Body of pancreas (tissue), 4 donors: ENCODE measurements around the gene MIA. TPM values are rescaled to one million over a fixed set of nuclear protein-coding genes. Genes with fewer than 3 reads are reported as not detected.

Experiments
- ATAC-seq: fragments of 150-250 bp; one replicate; pipeline ENCODE4 v1.9.1; 2016
- DNase-seq, 4 donors: peaks; one replicate each; pipeline ENCODE4 v3.0.0-alpha.2; 2019
- H3K27ac ChIP-seq, 4 donors: fragments of 200-600 bp; sonication (generic); 1 replicate in 3 of 4; 2 replicates in 1 of 4; pipeline versions ENCODE4 v1.5.1 to v1.6.1; 2016 to 2019; ENCODE audit warnings: mild to moderate bottlenecking in 1 of 4, mixed read lengths in 1 of 4, moderate library complexity in 1 of 4
- H3K27me3 ChIP-seq, 2 donors: fragments of 200-600 bp; sonication (generic); one replicate each; pipeline ENCODE4 v1.6.0; 2016; ENCODE audit warnings: mild to moderate bottlenecking in 1 of 2
- H3K36me3 ChIP-seq, 2 donors: fragments of 200-600 bp; sonication (generic); replicated peaks in 1 of 2; 2 replicates each; pipeline ENCODE4 v1.5.1; 2016; ENCODE audit warnings: low read depth in 2 of 2; ENCODE audit not compliant: insufficient read depth in 1 of 2
- H3K4me1 ChIP-seq: fragments of 200-600 bp; sonication (generic); one replicate; pipeline ENCODE4 v1.6.0; 2016
- H3K4me3 ChIP-seq, 2 donors: fragments of 200-600 bp; sonication (generic); 1 replicate in 1 of 2; 2 replicates in 1 of 2; pipeline ENCODE4 v1.5.1; 2016 to 2019
- H3K9me3 ChIP-seq, 3 donors: fragments of 200-600 bp; sonication (generic); 1 replicate in 2 of 3; 2 replicates in 1 of 3; pipeline ENCODE4 v1.5.1; 2016
- CTCF ChIP-seq, 7 experiments: fragments of 450-650 bp in 4 of 7; fragments of 200-600 bp in 3 of 7; sonication (generic) in 3 of 7; IDR thresholded peaks; one replicate each; pipeline ENCODE4 v1.5.1; 2016 to 2019; ENCODE audit warnings: antibody characterized with exemption in 7 of 7
- POLR2A ChIP-seq, 3 donors: fragments of 450-650 bp; IDR thresholded peaks; one replicate each; pipeline ENCODE4 v1.6.1; 2016; ENCODE audit warnings: antibody characterized with exemption in 3 of 3, mild to moderate bottlenecking in 2 of 3
- WGBS, 2 donors: methylation state at CpG; one replicate each; pipeline ENCODE4 v1.1.5; 2017; 5-methylcytosine and 5-hydroxymethylcytosine counted together
- intact Hi-C: fragments of 100-400 bp; cut with DNase I; formaldehyde crosslinking; loops from one replicate; pipeline ENCODE4 v1.15.1; 2023
- total RNA-seq, 2 donors: library from RNA; depleted of rRNA; stranded (reverse); fragments of >200 nt; gene quantifications; one replicate each; pipeline ENCODE4 v1.1.0, GENCODE V29; 2016

MIA gene
- total RNA-seq, 2 donors from 2014 or later, result 5.9 TPM; not detected in 1

GRCh38 chr19:40739871-40740703, 35.2 kb upstream of the MIA start:
- no peak overlapping the region for H3K4me3 ChIP-seq

GRCh38 chr19:40740747-40741146, 34.6 kb upstream of the MIA start:
- DNase-seq (no peak), ATAC-seq (no peak)
- Histone ChIP-seq H3K27me3 (no peaks in the 10 kb centered on the region), H3K9me3 (no peaks in the 10 kb centered on the region), H3K36me3 (peaks cover 0 to 15% of the 10 kb centered on the region in 2 donors), H3K4me3 (no peak overlapping the region), H3K4me1 (peaks cover 5% of the 10 kb centered on the region), H3K27ac (no peak overlapping the region)
- 75 to 81% methylated on average over 5 to 6 of the region's 6 CpGs for WGBS, 2 donors
- TF ChIP-seq POLR2A (IDR thresholded peaks at IDR 0.05) (no peak), CTCF (IDR thresholded peaks at IDR 0.05) (no peak)
- intact Hi-C loops, result no loop called here

More at GRCh38 chr19:40739871-40740703, 35.2 kb upstream of the MIA start:
- Histone ChIP-seq H3K36me3 (peaks cover 0 to 21% of the 10 kb centered on the region in 2 donors), H3K27ac (no peak overlapping the region), H3K9me3 (no peaks in the 10 kb centered on the region), H3K27me3 (no peaks in the 10 kb centered on the region), H3K4me1 (peaks cover 5% of the 10 kb centered on the region)
- TF ChIP-seq POLR2A (IDR thresholded peaks at IDR 0.05) (no peak), CTCF (IDR thresholded peaks at IDR 0.05) (no peak)
- intact Hi-C loops, result no loop called here
- no peak for DNase-seq
- no peak for ATAC-seq
- WGBS, 2 donors, result 85 to 93% methylated on average over 8 to 16 of the region's 16 CpGs

- H3K36me3 ChIP-seq, result peaks cover 0 to 14% of the 10 kb centered on the region in 2 donors
- H3K4me1 ChIP-seq, result peaks cover 5% of the 10 kb centered on the region
- no peak for TF ChIP-seq CTCF (IDR thresholded peaks at IDR 0.05)
- no peak for TF ChIP-seq POLR2A (IDR thresholded peaks at IDR 0.05)
- no peak overlapping the region for H3K27ac ChIP-seq
- WGBS, 2 donors, result 74 to 82% methylated on average over 9 of the region's 10 CpGs
- intact Hi-C loops, result no loop called here
- no peak for DNase-seq
- H3K27me3 ChIP-seq, result no peaks in the 10 kb centered on the region
- H3K9me3 ChIP-seq, result no peaks in the 10 kb centered on the region
- no peak overlapping the region for H3K4me3 ChIP-seq
- ATAC-seq, result peak; percentile 4
Observed at GRCh38 chr19:40741527-40742390, 33.6 kb upstream of the MIA start.

GRCh38 chr19:40742477-40742876, 32.8 kb upstream of the MIA start:
- Histone ChIP-seq H3K27me3 (no peaks in the 10 kb centered on the region), H3K27ac (no peak overlapping the region), H3K4me3 (no peak overlapping the region), H3K4me1 (peaks cover 5% of the 10 kb centered on the region), H3K9me3 (no peaks in the 10 kb centered on the region), H3K36me3 (peaks cover 0 to 7% of the 10 kb centered on the region in 2 donors)
- intact Hi-C loops, result no loop called here
- ATAC-seq, result peak; percentile 7
- peak in 2 of 4 donors; percentile 36 to 37 for DNase-seq
- TF ChIP-seq CTCF (IDR thresholded peaks at IDR 0.05), result no peak
- TF ChIP-seq POLR2A (IDR thresholded peaks at IDR 0.05), result no peak
- 50% methylated on average over 17 of the region's 17 CpGs; no CpG with 5 or more reads in 1 of the 2 donors for WGBS, 2 donors
